Liver (tissue), 9 donors: ENCODE measurements around the gene CYP4Z1. TPM values are rescaled to one million over a fixed set of nuclear protein-coding genes. Genes with fewer than 3 reads are reported as not detected.

ENCODE experiments used
- DNase-seq: peaks from one replicate; pipeline ENCODE4 v3.0.0-alpha.2; 2017; ENCODE audit warnings: low spot score
- H3K27ac ChIP-seq, 2 donors: one replicate each; pipeline ENCODE4 v1.7.0; 2013; ENCODE audit warnings: inconsistent platforms in 2 of 2, low read length in 2 of 2, control low read depth in 1 of 2, low read depth in 1 of 2, mild to moderate bottlenecking in 1 of 2
- H3K27me3 ChIP-seq, 4 donors: one replicate each; pipeline versions ENCODE4 v1.6.1 to v1.7.0; 2013; ENCODE audit warnings: low read length in 3 of 4, inconsistent platforms in 1 of 4, mild to moderate bottlenecking in 1 of 4, moderate library complexity in 1 of 4; ENCODE audit not compliant: control insufficient read depth in 4 of 4, insufficient read depth in 4 of 4
- H3K36me3 ChIP-seq, 4 donors: one replicate each; pipeline versions ENCODE4 v1.6.1 to v1.7.0; 2013; ENCODE audit warnings: low read length in 3 of 4, mild to moderate bottlenecking in 3 of 4, low read depth in 1 of 4, moderate library complexity in 1 of 4; ENCODE audit not compliant: control insufficient read depth in 4 of 4, insufficient read depth in 3 of 4
- H3K4me1 ChIP-seq, 4 donors: one replicate each; pipeline versions ENCODE4 v1.6.1 to v1.7.0; 2013; ENCODE audit warnings: low read length in 3 of 4, mild to moderate bottlenecking in 3 of 4, moderate library complexity in 1 of 4; ENCODE audit not compliant: control insufficient read depth in 4 of 4, insufficient read depth in 4 of 4
- H3K4me3 ChIP-seq, 3 donors: one replicate each; pipeline versions ENCODE4 v1.6.1 to v1.7.0; 2013; ENCODE audit warnings: low read length in 3 of 3, control low read depth in 1 of 3, low read depth in 1 of 3, mild to moderate bottlenecking in 1 of 3
- H3K9ac ChIP-seq, 2 donors: one replicate each; pipeline ENCODE4 v1.7.0; 2013; ENCODE audit warnings: low read length in 2 of 2, mild to moderate bottlenecking in 2 of 2, moderate library complexity in 2 of 2, control low read depth in 1 of 2, low read depth in 1 of 2
- H3K9me3 ChIP-seq, 4 donors: one replicate each; pipeline versions ENCODE4 v1.6.1 to v1.7.0; 2013; ENCODE audit warnings: low read length in 3 of 4; ENCODE audit not compliant: control insufficient read depth in 4 of 4
- EGR1 ChIP-seq, 2 donors: IDR thresholded peaks; 2 replicates each; pipeline ENCODE4 v1.6.1; 2016 to 2018; ENCODE audit warnings: antibody characterized with exemption in 2 of 2, low read depth in 2 of 2
- FOXA1 ChIP-seq: IDR thresholded peaks from 2 replicates; pipeline ENCODE4 v1.6.1; 2016; ENCODE audit warnings: antibody characterized with exemption
- FOXA2 ChIP-seq: IDR thresholded peaks from 2 replicates; pipeline ENCODE4 v1.6.1; 2016; ENCODE audit warnings: antibody characterized with exemption
- GABPA ChIP-seq, 2 donors: IDR thresholded peaks in 1 of 2; conservative IDR thresholded peaks in 1 of 2; 2 replicates each; pipeline ENCODE4 v1.6.1; 2016; ENCODE audit warnings: antibody characterized with exemption in 2 of 2, mild to moderate bottlenecking in 1 of 2, moderate library complexity in 1 of 2
- HNF4A ChIP-seq, 2 donors: conservative IDR thresholded peaks; 2 replicates each; pipeline ENCODE4 v1.6.1; 2016; ENCODE audit warnings: antibody characterized with exemption in 2 of 2, mild to moderate bottlenecking in 2 of 2
- HNF4G ChIP-seq: IDR thresholded peaks from 2 replicates; pipeline ENCODE4 v1.6.1; 2016; ENCODE audit warnings: antibody characterized with exemption
- JUND ChIP-seq, 2 donors: IDR thresholded peaks; 2 replicates each; pipeline ENCODE4 v1.6.1; 2016; ENCODE audit warnings: antibody characterized with exemption in 2 of 2
- NR2F2 ChIP-seq: IDR thresholded peaks from 2 replicates; pipeline ENCODE4 v1.6.1; 2016; ENCODE audit warnings: antibody characterized with exemption
- RAD21 ChIP-seq, 2 donors: IDR thresholded peaks; 2 replicates each; pipeline ENCODE4 v1.6.1; 2016; ENCODE audit warnings: antibody characterized with exemption in 2 of 2, mild to moderate bottlenecking in 2 of 2
- RXRA ChIP-seq, 2 donors: IDR thresholded peaks; 2 replicates each; pipeline ENCODE4 v1.6.1; 2017 to 2018; ENCODE audit warnings: antibody characterized with exemption in 2 of 2, mild to moderate bottlenecking in 1 of 2
- SP1 ChIP-seq: IDR thresholded peaks from 2 replicates; pipeline ENCODE4 v1.6.1; 2018; ENCODE audit warnings: antibody characterized with exemption, mild to moderate bottlenecking
- TAF1 ChIP-seq: conservative IDR thresholded peaks from 2 replicates; pipeline ENCODE4 v1.6.1; 2016; ENCODE audit warnings: antibody characterized with exemption, mild to moderate bottlenecking
- YY1 ChIP-seq: IDR thresholded peaks from 2 replicates; pipeline ENCODE4 v1.6.1; 2016; ENCODE audit warnings: antibody characterized with exemption, mild to moderate bottlenecking
- WGBS: extraction: QIAGEN DNeasy Blood & Tissue Kit; methylation state at CpG from one replicate; pipeline ENCODE4 v1.1.7; 2013; 5-methylcytosine and 5-hydroxymethylcytosine counted together
- polyA plus RNA-seq, 2 donors: library from polyadenylated mRNA; stranded (reverse) in 1 of 2; unstranded in 1 of 2; fragments of 200-250 nt in 1 of 2; fragments of >200 nt in 1 of 2; fragmentation: Nextera tagmentation in 1 of 2; extraction: Ambion mirVana in 1 of 2; gene quantifications; one replicate each; pipeline versions ENCODE4 v1.2.1 to v1.2.3, GENCODE V29; 2013 to 2015
- total RNA-seq, 2 donors: library from RNA; depleted of rRNA; stranded (reverse); fragments of >200 nt; gene quantifications; one replicate each; pipeline ENCODE4 v1.2.3, GENCODE V29; 2014
- TF ChIP-seq, protein P1 (sequence below): IDR thresholded peaks from 2 replicates; pipeline ENCODE4 v1.6.1; 2016; ENCODE audit warnings: antibody characterized with exemption
- TF ChIP-seq, protein P2 (sequence below): IDR thresholded peaks from 2 replicates; pipeline ENCODE4 v1.6.1; 2016; ENCODE audit warnings: antibody characterized with exemption, mild to moderate bottlenecking
- TF ChIP-seq, protein P3 (sequence below): IDR thresholded peaks from 2 replicates; pipeline ENCODE4 v1.6.1; 2016; ENCODE audit warnings: antibody characterized with exemption
- TF ChIP-seq, protein P4 (sequence below): IDR thresholded peaks from 2 replicates; pipeline ENCODE4 v1.6.1; 2016; ENCODE audit warnings: antibody characterized with exemption
- TF ChIP-seq, protein P5 (sequence below): fragments of 150-350 bp; IDR thresholded peaks from 2 replicates; pipeline ENCODE4 v1.5.1; 2017; ENCODE audit warnings: improper control_type of control experiment, low read depth, low read length; ENCODE audit not compliant: missing input control
- donor health status: healthy.
- donor health status: healthy.
- donor health status: healthy.
- donor health status: healthy.
- donor health status: healthy.

Gene CYP4Z1, protein sequence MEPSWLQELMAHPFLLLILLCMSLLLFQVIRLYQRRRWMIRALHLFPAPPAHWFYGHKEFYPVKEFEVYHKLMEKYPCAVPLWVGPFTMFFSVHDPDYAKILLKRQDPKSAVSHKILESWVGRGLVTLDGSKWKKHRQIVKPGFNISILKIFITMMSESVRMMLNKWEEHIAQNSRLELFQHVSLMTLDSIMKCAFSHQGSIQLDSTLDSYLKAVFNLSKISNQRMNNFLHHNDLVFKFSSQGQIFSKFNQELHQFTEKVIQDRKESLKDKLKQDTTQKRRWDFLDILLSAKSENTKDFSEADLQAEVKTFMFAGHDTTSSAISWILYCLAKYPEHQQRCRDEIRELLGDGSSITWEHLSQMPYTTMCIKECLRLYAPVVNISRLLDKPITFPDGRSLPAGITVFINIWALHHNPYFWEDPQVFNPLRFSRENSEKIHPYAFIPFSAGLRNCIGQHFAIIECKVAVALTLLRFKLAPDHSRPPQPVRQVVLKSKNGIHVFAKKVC
- under 1 TPM; 0.09 to 0.50 TPM for total RNA-seq
- under 1 TPM; 0.20 to 0.21 TPM for polyA plus RNA-seq

DNA sequence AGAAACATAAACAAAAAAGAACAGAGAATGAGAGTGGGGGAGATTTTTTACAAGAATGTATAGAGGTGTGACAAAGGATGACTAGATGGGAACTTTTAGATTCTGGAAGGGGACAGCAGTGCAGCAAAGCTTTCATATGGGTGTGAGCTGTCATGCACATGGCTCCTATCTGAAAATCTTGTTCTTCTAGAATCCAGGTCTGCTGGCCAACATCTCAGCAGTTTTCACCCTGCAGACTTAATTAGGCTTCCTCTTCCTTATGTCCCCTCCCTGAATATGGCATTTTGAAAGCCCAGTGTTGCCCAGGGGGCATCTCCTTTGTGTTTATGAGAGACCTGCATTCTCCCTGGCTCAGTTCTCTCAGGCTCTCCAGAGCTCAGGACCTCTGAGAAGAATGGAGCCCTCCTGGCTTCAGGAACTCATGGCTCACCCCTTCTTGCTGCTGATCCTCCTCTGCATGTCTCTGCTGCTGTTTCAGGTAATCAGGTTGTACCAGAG lies at the start of gene CYP4Z1:
CYP4Z1 (plus strand) TSS at position 135 of the 498 bp plus-strand sequence; CDS start at position 395, 260 bp downstream.
- no peaks in the 10 kb centered on the region for H3K9me3 ChIP-seq
- H3K4me1 ChIP-seq, result no peaks in the 10 kb centered on the region
- H3K9ac ChIP-seq, result no peak within 1 kb of the TSS
- no peaks in the 10 kb centered on the region for H3K36me3 ChIP-seq
- TF ChIP-seq HNF4A (conservative IDR thresholded peaks at IDR 0.05) (no peak), RXRA (IDR thresholded peaks at IDR 0.05) (no peak), RAD21 (IDR thresholded peaks at IDR 0.05) (no peak), GABPA (IDR thresholded peaks at IDR 0.05 in 1 of 2, conservative IDR thresholded peaks at IDR 0.05 in 1 of 2) (no peak), JUND (IDR thresholded peaks at IDR 0.05) (no peak), SP1 (no peak), EGR1 (IDR thresholded peaks at IDR 0.05; ENCODE audit: low read depth in 2 of 2) (no peak), NR2F2 (no peak), YY1 (no peak), FOXA1 (no peak), FOXA2 (no peak), HNF4G (no peak)
- TF ChIP-seq, protein P1, sequence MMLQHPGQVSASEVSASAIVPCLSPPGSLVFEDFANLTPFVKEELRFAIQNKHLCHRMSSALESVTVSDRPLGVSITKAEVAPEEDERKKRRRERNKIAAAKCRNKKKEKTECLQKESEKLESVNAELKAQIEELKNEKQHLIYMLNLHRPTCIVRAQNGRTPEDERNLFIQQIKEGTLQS, result no peak
- TF ChIP-seq, protein P2, sequence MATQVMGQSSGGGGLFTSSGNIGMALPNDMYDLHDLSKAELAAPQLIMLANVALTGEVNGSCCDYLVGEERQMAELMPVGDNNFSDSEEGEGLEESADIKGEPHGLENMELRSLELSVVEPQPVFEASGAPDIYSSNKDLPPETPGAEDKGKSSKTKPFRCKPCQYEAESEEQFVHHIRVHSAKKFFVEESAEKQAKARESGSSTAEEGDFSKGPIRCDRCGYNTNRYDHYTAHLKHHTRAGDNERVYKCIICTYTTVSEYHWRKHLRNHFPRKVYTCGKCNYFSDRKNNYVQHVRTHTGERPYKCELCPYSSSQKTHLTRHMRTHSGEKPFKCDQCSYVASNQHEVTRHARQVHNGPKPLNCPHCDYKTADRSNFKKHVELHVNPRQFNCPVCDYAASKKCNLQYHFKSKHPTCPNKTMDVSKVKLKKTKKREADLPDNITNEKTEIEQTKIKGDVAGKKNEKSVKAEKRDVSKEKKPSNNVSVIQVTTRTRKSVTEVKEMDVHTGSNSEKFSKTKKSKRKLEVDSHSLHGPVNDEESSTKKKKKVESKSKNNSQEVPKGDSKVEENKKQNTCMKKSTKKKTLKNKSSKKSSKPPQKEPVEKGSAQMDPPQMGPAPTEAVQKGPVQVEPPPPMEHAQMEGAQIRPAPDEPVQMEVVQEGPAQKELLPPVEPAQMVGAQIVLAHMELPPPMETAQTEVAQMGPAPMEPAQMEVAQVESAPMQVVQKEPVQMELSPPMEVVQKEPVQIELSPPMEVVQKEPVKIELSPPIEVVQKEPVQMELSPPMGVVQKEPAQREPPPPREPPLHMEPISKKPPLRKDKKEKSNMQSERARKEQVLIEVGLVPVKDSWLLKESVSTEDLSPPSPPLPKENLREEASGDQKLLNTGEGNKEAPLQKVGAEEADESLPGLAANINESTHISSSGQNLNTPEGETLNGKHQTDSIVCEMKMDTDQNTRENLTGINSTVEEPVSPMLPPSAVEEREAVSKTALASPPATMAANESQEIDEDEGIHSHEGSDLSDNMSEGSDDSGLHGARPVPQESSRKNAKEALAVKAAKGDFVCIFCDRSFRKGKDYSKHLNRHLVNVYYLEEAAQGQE, result no peak
- TF ChIP-seq, protein P3, sequence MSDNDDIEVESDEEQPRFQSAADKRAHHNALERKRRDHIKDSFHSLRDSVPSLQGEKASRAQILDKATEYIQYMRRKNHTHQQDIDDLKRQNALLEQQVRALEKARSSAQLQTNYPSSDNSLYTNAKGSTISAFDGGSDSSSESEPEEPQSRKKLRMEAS, result no peak
- TF ChIP-seq, protein P4, sequence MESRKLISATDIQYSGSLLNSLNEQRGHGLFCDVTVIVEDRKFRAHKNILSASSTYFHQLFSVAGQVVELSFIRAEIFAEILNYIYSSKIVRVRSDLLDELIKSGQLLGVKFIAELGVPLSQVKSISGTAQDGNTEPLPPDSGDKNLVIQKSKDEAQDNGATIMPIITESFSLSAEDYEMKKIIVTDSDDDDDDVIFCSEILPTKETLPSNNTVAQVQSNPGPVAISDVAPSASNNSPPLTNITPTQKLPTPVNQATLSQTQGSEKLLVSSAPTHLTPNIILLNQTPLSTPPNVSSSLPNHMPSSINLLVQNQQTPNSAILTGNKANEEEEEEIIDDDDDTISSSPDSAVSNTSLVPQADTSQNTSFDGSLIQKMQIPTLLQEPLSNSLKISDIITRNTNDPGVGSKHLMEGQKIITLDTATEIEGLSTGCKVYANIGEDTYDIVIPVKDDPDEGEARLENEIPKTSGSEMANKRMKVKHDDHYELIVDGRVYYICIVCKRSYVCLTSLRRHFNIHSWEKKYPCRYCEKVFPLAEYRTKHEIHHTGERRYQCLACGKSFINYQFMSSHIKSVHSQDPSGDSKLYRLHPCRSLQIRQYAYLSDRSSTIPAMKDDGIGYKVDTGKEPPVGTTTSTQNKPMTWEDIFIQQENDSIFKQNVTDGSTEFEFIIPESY, result no peak
- no peak within 1 kb of the TSS for H3K4me3 ChIP-seq
- no peaks in the 10 kb centered on the region for H3K27me3 ChIP-seq
- H3K27ac ChIP-seq, result no peak within 1 kb of the TSS
- DNase-seq, result no peak

DNA sequence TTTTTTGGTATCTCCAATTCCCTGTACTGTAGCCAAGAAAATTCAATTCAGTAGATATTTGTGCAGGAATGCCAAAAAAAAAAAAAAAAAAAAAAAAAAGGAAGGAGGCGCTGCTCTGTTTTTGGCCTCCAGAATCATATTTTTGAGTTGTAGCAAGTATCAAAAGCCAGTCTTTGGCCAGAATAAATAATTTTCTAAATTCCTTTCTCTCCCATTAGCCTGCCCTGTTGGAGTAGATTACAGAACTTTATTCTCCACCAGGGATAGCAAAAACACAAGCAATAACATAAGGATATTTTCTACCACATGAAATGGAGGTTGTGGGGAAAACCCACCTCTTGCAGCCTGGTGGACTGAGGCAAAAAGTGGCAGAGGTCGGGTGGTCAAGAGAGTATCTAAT lies 46.0 kb upstream of the CYP4Z1 start:
- Histone ChIP-seq H3K27ac (no peak overlapping the region), H3K9ac (no peak overlapping the region), H3K27me3 (no peaks in the 10 kb centered on the region), H3K9me3 (no peaks in the 10 kb centered on the region), H3K4me1 (peaks cover 0 to 5% (median 0%) of the 10 kb centered on the region in 4 donors), H3K36me3 (no peaks in the 10 kb centered on the region), H3K4me3 (no peak overlapping the region)
- 90% methylated on average over 2 of the region's 2 CpGs for WGBS
- DNase-seq, result no peak
- no peak for TF ChIP-seq GABPA (IDR thresholded peaks at IDR 0.05 in 1 of 2, conservative IDR thresholded peaks at IDR 0.05 in 1 of 2)
- no peak for TF ChIP-seq TAF1
- no peak for TF ChIP-seq EGR1 (IDR thresholded peaks at IDR 0.05; ENCODE audit: low read depth in 2 of 2)
- TF ChIP-seq, protein P3, result no peak
- TF ChIP-seq HNF4G, result no peak
- no peak for TF ChIP-seq RAD21 (IDR thresholded peaks at IDR 0.05)
- TF ChIP-seq YY1, result no peak
- TF ChIP-seq FOXA1, result no peak
- TF ChIP-seq, protein P5, sequence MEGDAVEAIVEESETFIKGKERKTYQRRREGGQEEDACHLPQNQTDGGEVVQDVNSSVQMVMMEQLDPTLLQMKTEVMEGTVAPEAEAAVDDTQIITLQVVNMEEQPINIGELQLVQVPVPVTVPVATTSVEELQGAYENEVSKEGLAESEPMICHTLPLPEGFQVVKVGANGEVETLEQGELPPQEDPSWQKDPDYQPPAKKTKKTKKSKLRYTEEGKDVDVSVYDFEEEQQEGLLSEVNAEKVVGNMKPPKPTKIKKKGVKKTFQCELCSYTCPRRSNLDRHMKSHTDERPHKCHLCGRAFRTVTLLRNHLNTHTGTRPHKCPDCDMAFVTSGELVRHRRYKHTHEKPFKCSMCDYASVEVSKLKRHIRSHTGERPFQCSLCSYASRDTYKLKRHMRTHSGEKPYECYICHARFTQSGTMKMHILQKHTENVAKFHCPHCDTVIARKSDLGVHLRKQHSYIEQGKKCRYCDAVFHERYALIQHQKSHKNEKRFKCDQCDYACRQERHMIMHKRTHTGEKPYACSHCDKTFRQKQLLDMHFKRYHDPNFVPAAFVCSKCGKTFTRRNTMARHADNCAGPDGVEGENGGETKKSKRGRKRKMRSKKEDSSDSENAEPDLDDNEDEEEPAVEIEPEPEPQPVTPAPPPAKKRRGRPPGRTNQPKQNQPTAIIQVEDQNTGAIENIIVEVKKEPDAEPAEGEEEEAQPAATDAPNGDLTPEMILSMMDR, result no peak
- TF ChIP-seq FOXA2, result no peak
- TF ChIP-seq, protein P1, result no peak
- TF ChIP-seq, protein P4, result no peak
- TF ChIP-seq NR2F2, result no peak
